GM08714 (cell line): ENCODE data around the gene KNDC1.
"Not testable (repeated sequence)": the region's sequence is repeated elsewhere in the genome, so short reads cannot be mapped to it uniquely, and the experiment has no call there.

Source experiments
- H3K4me3 ChIP-seq: fragments of 200-500 bp; sonication (Bioruptor generic); 2 replicates; pipeline ENCODE4 v1.5.1; 2014; ENCODE audit warnings: mild to moderate bottlenecking, low read length, inconsistent platforms
- ZNF274 ChIP-seq: IDR thresholded peaks from 2 replicates; pipeline ENCODE4 v1.6.1; 2012; ENCODE audit warnings: mild to moderate bottlenecking, low read depth, low read length

The KNDC1 gene

DNA sequence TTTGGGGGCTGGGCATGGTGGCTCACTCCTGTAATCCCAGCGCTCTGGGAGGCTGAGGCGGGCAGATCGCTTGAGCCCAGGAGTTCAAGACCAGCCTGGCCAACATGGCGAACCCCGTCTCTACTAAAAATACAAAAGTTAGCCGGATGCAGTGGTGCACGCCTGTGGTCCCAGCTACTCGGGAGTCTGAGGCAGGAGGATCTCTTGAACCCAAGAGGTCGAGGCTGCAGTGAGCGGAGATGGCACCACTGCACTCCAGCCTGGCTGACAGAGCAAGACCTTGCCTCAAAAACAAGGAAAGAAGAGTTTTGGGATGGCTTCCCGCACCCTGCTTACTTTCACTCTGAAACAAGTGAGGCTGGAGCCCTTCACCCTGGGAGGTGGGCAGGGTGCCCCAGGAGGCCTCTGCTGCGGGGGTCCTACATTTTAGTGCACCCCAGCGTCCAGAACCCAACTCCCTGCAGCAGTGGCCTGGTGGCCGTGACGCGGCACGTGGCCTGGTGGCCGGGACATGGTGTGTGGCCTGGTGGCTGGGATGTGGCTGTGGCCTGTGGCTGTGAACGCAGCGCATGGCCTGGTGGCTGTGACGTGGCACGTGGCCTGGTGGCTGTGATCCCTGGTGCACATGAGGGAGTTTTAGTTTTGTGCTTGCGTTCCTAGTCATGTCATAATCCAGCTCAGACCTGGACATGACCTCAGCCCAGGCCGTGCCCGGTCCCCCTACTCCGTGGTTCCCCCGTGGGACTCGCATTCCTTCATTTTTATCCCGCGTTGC lies 9.3 kb downstream of the KNDC1 start:
- TF ChIP-seq ZNF274, result no peak
- no peak overlapping the region for H3K4me3 ChIP-seq

DNA sequence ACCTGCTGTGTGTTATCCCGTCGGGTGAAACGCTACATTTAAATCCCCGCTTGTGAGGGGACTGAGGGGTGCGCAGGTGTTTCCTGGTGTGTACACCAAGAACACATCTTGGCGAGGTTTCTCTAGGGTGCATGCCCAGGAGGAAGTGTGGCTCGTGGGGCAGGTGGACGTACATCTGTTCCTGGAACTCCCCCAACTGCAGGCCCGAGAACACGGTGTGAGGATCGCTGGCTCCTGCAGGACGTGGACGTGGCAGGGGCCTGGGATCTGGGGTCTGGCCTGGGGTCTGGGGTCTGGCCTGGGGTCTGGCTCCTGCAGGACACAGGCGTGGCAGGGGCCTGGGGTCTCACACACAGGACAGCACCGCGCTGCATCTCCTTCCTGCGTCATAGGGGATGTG lies 10.1 kb downstream of the KNDC1 start:
- TF ChIP-seq ZNF274, result no peak
- no peak overlapping the region for H3K4me3 ChIP-seq

DNA sequence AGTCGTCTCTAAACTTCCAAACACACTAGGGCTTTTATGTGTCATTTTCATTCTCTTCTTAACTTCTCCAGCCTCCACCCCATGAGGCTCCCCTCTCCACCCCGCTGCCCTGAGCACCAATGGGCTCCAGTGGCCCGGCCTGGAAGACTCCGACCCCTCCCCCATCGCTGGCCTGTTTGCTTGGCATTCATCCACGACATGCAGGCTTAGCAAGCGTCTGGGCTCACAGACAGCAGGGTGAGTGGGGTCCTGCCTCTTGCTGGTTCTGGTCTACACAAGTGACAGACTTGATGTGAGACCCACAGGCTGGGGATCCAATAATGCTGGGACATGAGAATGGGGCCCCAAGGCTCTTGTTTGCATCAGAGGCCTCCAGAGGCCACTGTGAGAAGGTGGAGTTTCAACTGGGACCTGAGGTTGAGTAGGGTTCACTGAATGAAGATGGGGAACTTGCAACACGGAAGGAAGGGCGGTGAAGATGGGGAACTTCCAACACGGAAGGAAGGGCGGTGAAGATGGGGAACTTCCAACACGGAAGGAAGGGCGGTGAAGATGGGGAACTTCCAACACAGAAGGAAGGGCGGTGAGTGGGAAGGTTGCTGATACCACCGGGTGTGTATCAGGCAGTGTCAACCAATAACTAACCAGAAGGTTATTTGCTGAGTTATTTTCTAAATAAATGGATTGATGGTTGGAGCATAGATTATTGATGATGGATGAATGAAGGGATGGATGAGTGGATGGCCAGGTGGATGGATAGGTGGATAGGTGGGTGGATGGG lies 14.0 kb downstream of the KNDC1 start:
- TF ChIP-seq ZNF274, result no peak
- no peak overlapping the region for H3K4me3 ChIP-seq

DNA sequence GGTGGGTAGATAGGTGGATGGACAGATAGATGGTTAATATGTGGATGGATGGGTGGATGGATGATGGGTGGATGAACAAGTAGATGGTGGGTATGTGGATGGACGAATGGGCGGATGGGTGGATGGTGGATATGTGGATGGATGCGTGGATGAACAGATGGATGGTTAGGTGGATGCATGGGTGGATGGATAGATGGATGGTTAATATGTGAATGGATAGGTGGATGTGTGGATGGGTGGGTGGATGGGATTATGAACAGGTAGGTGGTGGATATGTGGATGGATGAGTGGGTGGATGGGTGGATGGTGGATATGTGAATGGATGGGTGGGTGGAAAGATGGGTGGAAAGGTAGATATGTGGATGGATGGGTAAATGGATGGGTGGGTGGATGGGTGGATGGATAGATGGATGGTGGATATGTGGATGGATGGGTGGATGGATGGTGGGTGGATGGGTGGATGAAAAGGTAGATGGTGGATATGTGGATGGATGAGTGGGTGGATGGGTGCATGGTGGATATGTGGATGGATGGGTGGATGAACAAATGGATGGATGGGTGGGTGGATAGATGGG lies 14.8 kb downstream of the KNDC1 start:
- H3K4me3 ChIP-seq, result no peak overlapping the region
- TF ChIP-seq ZNF274, result no peak

DNA sequence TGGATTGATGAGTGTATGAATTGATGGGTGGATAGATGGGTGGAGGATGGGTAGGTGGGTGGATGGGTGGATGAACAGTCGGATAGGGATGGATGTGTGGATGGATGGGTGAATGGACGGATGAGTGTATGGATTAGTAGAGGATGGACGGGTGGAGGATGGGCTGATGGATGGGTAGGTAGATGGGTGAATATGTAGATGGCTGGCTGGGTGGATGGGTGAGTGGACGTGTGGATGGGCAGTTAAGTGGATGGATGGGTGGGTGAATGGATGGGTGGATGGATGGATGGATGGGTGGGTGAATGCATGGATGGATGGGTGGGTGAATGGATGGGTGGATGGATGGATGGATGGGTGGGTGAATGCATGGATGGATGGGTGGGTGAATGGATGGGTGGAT lies 15.6 kb downstream of the KNDC1 start:
- not testable (repeated sequence) for H3K4me3 ChIP-seq

DNA sequence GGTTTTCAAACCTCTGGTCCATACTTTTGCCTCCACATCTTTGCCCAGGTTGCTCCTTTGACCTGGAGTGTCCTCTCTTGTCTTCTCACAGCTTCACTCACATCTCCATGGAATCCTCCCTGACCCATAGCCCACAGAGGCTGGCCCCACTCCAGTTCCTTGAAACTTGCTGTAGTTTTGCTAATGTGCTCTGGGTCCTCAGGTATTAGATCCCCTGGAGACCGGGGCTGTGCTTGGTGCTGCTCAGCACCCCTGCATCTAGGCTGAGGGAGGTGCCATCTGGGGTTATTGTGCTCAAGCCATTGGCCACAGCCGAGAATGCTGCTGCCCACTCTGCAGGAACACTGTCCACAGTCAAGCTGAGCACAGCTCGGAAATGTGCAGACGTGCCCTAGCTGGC lies 16.5 kb downstream of the KNDC1 start:
- H3K4me3 ChIP-seq, result no peak overlapping the region

DNA sequence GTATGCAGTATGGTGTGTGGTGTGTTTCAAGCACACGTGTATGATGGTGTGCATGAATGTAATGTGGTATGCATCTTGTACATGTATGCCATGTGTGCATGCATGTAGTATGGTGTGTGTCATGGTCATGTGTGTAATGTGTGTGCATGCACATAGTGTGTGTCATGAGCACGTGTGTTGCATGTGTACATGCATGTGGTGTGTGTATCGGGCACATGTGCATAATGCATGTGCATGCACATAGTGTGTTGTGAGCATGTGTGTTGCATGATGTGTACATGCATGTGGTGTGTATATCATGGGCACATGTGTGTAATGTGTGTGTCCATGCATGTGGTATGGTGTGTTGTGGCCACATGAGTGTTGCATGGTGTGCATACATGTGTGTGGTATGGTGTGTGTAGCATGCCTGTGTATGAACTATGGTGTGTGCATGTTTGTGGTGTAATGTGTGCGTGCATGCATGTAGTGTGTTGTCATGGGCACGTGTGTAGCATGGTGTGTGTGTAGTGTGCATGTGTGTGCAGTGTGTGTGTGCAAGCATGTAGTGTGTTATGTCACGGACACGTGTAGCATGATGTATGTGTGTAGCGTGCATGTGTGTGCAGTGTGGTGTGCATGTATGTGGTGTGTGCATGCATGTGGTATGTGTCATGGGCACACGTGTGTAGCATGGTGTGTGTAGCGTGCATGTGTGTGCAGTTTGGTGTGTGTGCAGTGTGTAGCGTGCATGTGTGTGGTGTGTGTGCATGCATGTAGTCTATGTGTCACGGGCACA lies 17.6 kb downstream of the KNDC1 start:
- no peak for TF ChIP-seq ZNF274
- no peak overlapping the region for H3K4me3 ChIP-seq

More for the DNA sequence above, 16.5 kb downstream of the KNDC1 start:
- no peak for TF ChIP-seq ZNF274

DNA sequence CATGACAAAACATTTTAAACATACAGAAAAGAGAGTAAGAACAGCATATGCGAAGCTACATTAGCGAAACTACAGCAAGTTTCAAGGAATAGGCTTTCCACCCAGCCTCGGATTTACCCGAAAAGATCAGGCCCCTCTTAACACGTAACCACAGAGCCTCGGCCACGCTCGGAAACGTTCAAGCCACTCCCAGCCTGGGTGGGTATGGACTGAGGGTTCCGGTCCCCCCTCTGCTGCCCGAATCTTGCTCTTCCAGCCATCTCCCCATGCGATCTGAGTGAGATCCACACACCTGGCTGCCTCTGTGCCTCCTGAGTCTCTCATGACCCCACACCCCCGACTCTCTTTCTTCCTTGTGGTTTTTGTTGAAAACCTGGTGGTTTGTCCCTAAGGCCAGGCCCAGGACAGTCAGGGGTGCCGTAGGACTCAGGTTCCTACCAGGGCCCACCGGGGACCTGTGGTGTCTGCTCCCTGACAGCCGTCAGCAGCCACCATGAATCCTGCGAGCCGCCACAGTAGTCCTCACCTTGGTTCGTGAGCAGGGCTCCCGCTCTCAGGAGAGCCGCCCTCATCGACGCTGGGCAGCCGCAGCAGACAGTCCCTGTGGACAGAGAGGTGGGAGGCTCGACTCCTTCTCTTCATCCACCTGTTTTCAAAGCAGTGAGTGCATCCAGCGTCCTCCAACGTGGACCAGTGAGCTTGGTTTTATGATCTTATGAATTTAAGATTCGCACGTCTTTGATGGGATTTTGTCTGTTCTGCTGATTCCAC lies 18.5 kb downstream of the KNDC1 start:
- no peak overlapping the region for H3K4me3 ChIP-seq
- no peak for TF ChIP-seq ZNF274

DNA sequence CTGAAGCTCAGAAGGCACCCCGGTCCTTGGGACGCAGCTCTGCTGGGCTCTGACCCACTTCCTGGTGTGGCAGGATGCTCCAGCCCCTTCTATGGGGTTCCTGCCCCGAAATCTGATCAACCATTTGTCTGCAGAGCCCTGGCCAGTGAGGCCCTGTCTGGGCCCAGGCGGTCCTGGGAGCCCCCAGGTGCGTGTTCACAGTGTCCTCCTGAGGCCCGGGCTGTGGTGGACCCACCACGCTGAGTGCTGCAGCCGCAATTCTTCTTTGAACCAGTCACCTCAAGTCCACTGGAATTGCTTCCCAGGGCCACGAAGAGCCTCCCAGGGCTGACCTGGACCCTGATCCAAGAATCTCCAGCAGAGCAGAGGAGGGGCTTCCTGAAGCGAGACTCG lies 19.1 kb downstream of the KNDC1 start:
- no peak overlapping the region for H3K4me3 ChIP-seq
- TF ChIP-seq ZNF274, result no peak

DNA sequence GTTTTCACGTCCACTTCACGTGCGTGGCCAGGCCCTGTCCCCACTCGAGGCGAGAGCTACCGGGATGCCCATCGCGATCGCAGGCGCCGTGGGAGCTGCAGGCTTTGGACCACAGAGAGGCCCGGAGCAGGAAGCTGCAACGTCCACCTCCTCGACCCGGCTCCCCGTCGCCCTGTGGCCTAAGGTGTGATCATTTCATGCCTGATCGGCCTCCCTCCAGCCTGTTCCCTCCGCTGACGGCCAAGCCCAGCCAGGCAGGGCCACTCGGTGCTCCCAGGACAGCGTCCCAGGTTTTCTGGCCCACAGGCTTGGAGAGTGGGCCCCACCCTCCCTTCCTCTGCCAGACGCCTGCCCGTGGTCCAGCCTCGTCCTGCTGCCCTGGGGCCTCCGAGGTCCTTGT lies 19.6 kb downstream of the KNDC1 start:
- H3K4me3 ChIP-seq, result no peak overlapping the region
- no peak for TF ChIP-seq ZNF274

DNA sequence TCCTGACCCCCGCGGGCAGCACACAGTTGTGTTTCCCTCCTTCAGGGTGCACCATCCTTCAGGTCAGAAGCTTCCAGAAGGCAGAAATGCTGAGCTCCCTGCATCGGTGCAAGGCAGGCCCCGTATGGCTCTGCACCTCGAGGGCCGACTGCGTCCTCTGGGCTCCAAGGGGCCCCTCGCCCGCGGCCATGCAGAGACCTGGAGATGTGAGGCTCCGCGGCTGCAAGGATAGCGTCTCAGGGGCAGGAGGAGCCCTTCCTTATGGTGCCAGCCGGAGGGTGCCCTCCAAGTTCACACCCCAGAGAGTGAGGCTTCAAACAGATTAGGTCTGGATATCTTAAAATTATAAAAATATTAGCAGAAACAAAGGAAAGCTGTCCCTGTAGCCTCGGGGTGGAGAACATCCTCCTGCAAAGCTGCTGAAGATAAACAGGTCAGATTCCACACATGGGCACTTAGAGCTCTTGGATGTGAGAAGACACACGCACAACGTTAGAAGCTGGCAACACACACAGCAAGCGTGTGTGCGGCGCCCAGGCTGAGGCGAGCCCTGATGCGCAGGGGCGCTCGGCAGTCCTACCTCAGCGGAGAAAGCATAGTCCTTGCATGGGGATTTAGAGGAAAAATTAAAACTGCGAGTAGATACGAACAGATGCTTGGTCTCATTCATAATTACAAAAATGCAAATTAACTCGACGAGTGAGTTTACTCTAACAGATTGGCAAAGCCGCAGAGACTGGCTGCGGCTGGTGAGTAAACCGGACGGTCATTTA lies 20.4 kb downstream of the KNDC1 start:
- no peak for TF ChIP-seq ZNF274
- H3K4me3 ChIP-seq, result no peak overlapping the region

DNA sequence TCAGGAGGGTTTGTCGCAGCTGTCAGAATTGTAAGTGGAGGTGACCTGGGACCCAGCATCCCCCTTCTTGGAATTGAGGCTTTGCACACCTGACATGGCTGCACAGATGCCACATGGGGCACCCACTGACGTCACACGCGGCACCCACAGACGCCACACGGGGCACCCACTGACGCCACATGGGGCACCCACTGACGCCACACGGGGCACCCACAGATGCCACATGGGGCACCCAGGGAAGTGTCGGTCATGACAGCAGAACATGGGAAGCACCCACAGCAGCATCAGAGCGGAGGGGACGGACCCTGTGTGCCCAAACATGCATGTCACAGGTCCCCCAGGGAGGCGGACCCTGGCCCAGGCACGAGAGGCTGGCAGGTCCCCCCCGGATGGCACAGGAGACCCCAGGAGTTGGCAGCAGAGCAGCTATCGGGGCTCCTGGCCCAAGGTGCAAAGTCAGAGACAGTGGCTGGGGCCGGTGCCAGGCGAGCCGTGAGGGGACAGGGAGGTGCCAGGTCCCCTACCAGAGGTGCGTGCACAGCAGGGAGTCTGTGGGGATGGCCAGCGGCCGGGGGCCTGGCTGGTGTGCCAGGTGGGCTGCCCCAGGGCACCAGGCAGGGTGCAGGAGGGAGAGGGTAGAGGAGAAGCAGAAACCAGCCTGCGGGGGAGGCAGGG lies 21.1 kb downstream of the KNDC1 start:
- TF ChIP-seq ZNF274, result no peak
- no peak overlapping the region for H3K4me3 ChIP-seq
